Keratinocyte (primary cell): ENCODE data around the gene DIPK1B. TPM values are rescaled to one million over a fixed set of nuclear protein-coding genes. Genes with fewer than 3 reads are reported as not detected.

Experiments used
- DNase-seq: peaks from one replicate; pipeline ENCODE4 v3.0.0-alpha.2; 2011; ENCODE audit warnings: low read depth, missing footprints, low spot score
- FAIRE-seq: peaks from 2 replicates; lab custom pipeline; 2011; peaks lifted over from hg19 to GRCh38; lab: Jason Lieb, UNC
- H2AFZ ChIP-seq: 2 replicates; pipeline ENCODE4 v1.6.0; 2012; ENCODE audit warnings: low read length, control low read depth, inconsistent platforms; ENCODE audit not compliant: control insufficient read depth
- H3K27ac ChIP-seq: 2 replicates; pipeline ENCODE4 v1.5.1; 2011; ENCODE audit warnings: low read length; ENCODE audit not compliant: control insufficient read depth, insufficient read depth
- H3K27me3 ChIP-seq: 3 replicates; pipeline ENCODE4 v1.6.0; 2011; ENCODE audit warnings: low read length; ENCODE audit not compliant: control insufficient read depth, insufficient read depth; ENCODE audit errors: extremely low read depth
- H3K36me3 ChIP-seq, 2 experiments: 2 replicates in 1 of 2; 3 replicates in 1 of 2; pipeline ENCODE4 v1.5.1; 2011; ENCODE audit warnings: low read length in 2 of 2, mild to moderate bottlenecking in 1 of 2; ENCODE audit not compliant: control insufficient read depth in 2 of 2, insufficient read depth in 2 of 2; ENCODE audit errors: extremely low read depth in 1 of 2
- H3K4me1 ChIP-seq: 3 replicates; pipeline ENCODE4 v1.5.1; 2011; ENCODE audit warnings: low read length; ENCODE audit not compliant: control insufficient read depth, insufficient read depth; ENCODE audit errors: extremely low read depth
- H3K4me2 ChIP-seq: 3 replicates; pipeline ENCODE4 v1.6.0; 2011; ENCODE audit warnings: low read depth, low read length; ENCODE audit not compliant: control insufficient read depth, insufficient read depth; ENCODE audit errors: extremely low read depth
- H3K4me3 ChIP-seq, 3 experiments: fragments of 200-600 bp in 1 of 3; sonication (generic) in 1 of 3; 2 replicates in 2 of 3; 3 replicates in 1 of 3; pipeline ENCODE4 v1.5.1; 2011 to 2016; ENCODE audit warnings: low read length in 3 of 3, mild to moderate bottlenecking in 3 of 3, control low read depth in 2 of 3, inconsistent platforms in 1 of 3, low read depth in 1 of 3, mixed read lengths in 1 of 3, mixed run types in 1 of 3, moderate library complexity in 1 of 3; ENCODE audit not compliant: control insufficient read depth in 2 of 3, insufficient read depth in 2 of 3; ENCODE audit errors: extremely low read depth in 1 of 3
- H3K79me2 ChIP-seq: 2 replicates; pipeline ENCODE4 v1.6.0; 2012; ENCODE audit warnings: low read length; ENCODE audit not compliant: control insufficient read depth, insufficient read depth
- H3K9ac ChIP-seq: 3 replicates; pipeline ENCODE4 v1.6.0; 2011; ENCODE audit warnings: low read length; ENCODE audit not compliant: control insufficient read depth, insufficient read depth; ENCODE audit errors: extremely low read depth
- H3K9me1 ChIP-seq: 3 replicates; pipeline ENCODE4 v1.6.0; 2011; ENCODE audit warnings: low read length; ENCODE audit not compliant: control insufficient read depth, insufficient read depth; ENCODE audit errors: extremely low read depth
- H3K9me3 ChIP-seq: 2 replicates; pipeline ENCODE4 v1.5.1; 2012; ENCODE audit warnings: low read depth, low read length; ENCODE audit not compliant: control insufficient read depth
- H4K20me1 ChIP-seq: 3 replicates; pipeline ENCODE4 v1.6.0; 2011; ENCODE audit warnings: low read length; ENCODE audit not compliant: control insufficient read depth, insufficient read depth; ENCODE audit errors: extremely low read depth
- CTCF ChIP-seq, 3 experiments: IDR thresholded peaks in 1 of 3; conservative IDR thresholded peaks in 1 of 3; optimal IDR thresholded peaks in 1 of 3; 2 replicates in 2 of 3; 3 replicates in 1 of 3; pipeline versions ENCODE3 to v1.5.1; 2011; ENCODE audit warnings: low read length in 3 of 3, mild to moderate bottlenecking in 3 of 3, moderate library complexity in 2 of 3, control low read depth in 1 of 3, inconsistent platforms in 1 of 3; ENCODE audit not compliant: insufficient read depth in 2 of 3; ENCODE audit errors: extremely low read depth in 1 of 3
- EZH2 ChIP-seq: IDR thresholded peaks from one replicate; pipeline ENCODE4 v1.6.1; 2012; ENCODE audit warnings: inconsistent platforms, mild to moderate bottlenecking, low read length, moderate library complexity
- dilution Hi-C: fragments of 300-500 bp; cut with MboI; formaldehyde crosslinking; loops from one replicate; pipeline ENCODE4 v1.7.0; 2020; ENCODE audit warnings: low sequenced_read_pairs; ENCODE audit not compliant: extremely low pct_ligation_motif_present
- polyA plus RNA-seq, 5 experiments: library from polyadenylated mRNA; depleted of rRNA in 3 of 5; stranded (reverse) in 3 of 5; stranded (forward) in 1 of 5; unstranded in 1 of 5; fragments of >200 nt; gene quantifications; 1 replicate in 1 of 5; 2 replicates in 3 of 5; 3 replicates in 1 of 5; pipeline versions ENCODE4 v1.2.1 to v1.2.3, GENCODE V29; 2011 to 2012; ENCODE audit warnings: missing spikeins in 2 of 5, low read depth in 1 of 5, low replicate concordance in 1 of 5

DIPK1B gene
- polyA plus RNA-seq, 1 donor (not counting 4 experiments of a cell fraction or from before 2014, with no cell fraction given): not detected

DNA sequence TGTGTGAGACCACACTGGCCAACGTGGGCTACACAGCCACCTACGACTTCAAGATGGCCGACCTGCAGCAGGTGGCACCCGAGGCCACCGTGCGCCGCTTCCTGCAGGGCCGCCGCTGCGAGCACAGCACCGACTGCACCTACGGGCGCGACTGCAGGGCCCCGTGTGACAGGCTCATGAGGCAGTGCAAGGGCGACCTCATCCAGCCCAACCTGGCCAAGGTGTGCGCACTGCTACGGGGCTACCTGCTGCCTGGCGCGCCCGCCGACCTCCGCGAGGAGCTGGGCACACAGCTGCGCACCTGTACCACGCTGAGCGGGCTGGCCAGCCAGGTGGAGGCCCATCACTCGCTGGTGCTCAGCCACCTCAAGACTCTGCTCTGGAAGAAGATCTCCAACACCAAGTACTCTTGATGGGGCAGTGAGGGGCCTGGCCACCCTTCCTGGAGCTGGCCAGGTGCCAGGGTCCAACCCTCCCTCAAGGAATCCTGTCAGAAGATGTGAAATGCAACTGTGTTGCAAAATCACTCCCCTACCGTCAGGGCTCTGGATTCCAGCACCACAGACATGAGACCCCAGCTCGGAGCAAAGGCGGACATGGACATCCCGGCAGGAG, 11.1 kb downstream of the DIPK1B start:
- H3K4me1 ChIP-seq: peaks cover 36% of the 10 kb centered on the region
- DNase-seq: no peak
- no peak for FAIRE-seq

GRCh38 chr9:136723989-136724388, 11.6 kb downstream of the DIPK1B start:
- dilution Hi-C loops: no loop called here
- peaks cover 38% of the 10 kb centered on the region for H3K4me1 ChIP-seq

More for the DNA sequence above, 11.1 kb downstream of the DIPK1B start:
- H3K79me2 ChIP-seq: peaks cover 30% of the 10 kb centered on the region
- no peak overlapping the region for H2AFZ ChIP-seq
- no peak overlapping the region for H3K4me2 ChIP-seq
- H3K9me1 ChIP-seq: peaks cover 3% of the 10 kb centered on the region
- H3K27ac ChIP-seq: no peak overlapping the region
- no peak overlapping the region for H3K9ac ChIP-seq
- H3K9me3 ChIP-seq: no peaks in the 10 kb centered on the region
- TF ChIP-seq CTCF (optimal IDR thresholded peaks at IDR 0.05 in 1 of 3, IDR thresholded peaks at IDR 0.05 in 1 of 3, conservative IDR thresholded peaks at IDR 0.05 in 1 of 3; ENCODE audit: extremely low read depth in 1 of 3, insufficient read depth in 2 of 3, low read length in 3 of 3) (no peak), EZH2 (no peak)
- H3K27me3 ChIP-seq: no peaks in the 10 kb centered on the region
- dilution Hi-C loops: no loop called here
- peaks cover 27 to 33% of the 10 kb centered on the region in 2 experiments for H3K36me3 ChIP-seq
- H3K4me3 ChIP-seq: no peak overlapping the region
- peaks cover 55% of the 10 kb centered on the region for H4K20me1 ChIP-seq

More at GRCh38 chr9:136723989-136724388, 11.6 kb downstream of the DIPK1B start:
- Histone ChIP-seq H2AFZ (no peak overlapping the region), H3K4me3 (no peak overlapping the region), H3K9ac (no peak overlapping the region), H3K9me1 (peaks cover 3% of the 10 kb centered on the region), H3K4me2 (no peak overlapping the region), H3K36me3 (peaks cover 27 to 33% of the 10 kb centered on the region in 2 experiments), H3K9me3 (no peaks in the 10 kb centered on the region), H4K20me1 (peaks cover 55% of the 10 kb centered on the region), H3K27ac (no peak overlapping the region), H3K27me3 (no peaks in the 10 kb centered on the region), H3K79me2 (peaks cover 30% of the 10 kb centered on the region)
- no peak for FAIRE-seq
- TF ChIP-seq CTCF (optimal IDR thresholded peaks at IDR 0.05 in 1 of 3, IDR thresholded peaks at IDR 0.05 in 1 of 3, conservative IDR thresholded peaks at IDR 0.05 in 1 of 3; ENCODE audit: extremely low read depth in 1 of 3, insufficient read depth in 2 of 3, low read length in 3 of 3) (no peak), EZH2 (no peak)
- DNase-seq: no peak
